B cell (primary cell): ENCODE measurements around the gene CRNKL1. TPM values are rescaled to one million over a fixed set of nuclear protein-coding genes. Genes with fewer than 3 reads are reported as not detected.

Source experiments
- ATAC-seq: fragments of 200-7000 bp; cut with Tn5 transposase; one replicate; pipeline ENCODE4 v1.10.0; 2021; ENCODE audit warnings: low read depth, mild to moderate bottlenecking, moderate number of reproducible peaks, moderate library complexity
- CTCF ChIA-PET: fragments of 350-600 bp; sonication (Branson Sonifier 250); formaldehyde crosslinking; loops from one replicate; lab custom pipeline; 2021; ENCODE audit warnings: antibody characterized with exemption, inconsistent platforms; lab: Charles Lee
- POLR2A ChIA-PET: fragments of 350-600 bp; sonication (Branson Sonifier 250); formaldehyde crosslinking; loops from one replicate; lab custom pipeline; 2021; ENCODE audit warnings: antibody characterized with exemption; lab: Charles Lee
- DNase-seq: peaks from one replicate; pipeline ENCODE4 v3.0.0; 2013
- H2AFZ ChIP-seq: 2 replicates; pipeline ENCODE4 v1.6.1; 2012; ENCODE audit warnings: mild to moderate bottlenecking, low read depth, low read length; ENCODE audit not compliant: insufficient read depth, poor library complexity, severe bottlenecking
- H3K27ac ChIP-seq, 2 donors: 1 replicate in 1 of 2; 2 replicates in 1 of 2; pipeline ENCODE4 v1.5.1; 2012 to 2013; ENCODE audit warnings: low read length in 2 of 2, mild to moderate bottlenecking in 2 of 2, moderate library complexity in 1 of 2
- H3K27me3 ChIP-seq, 4 experiments: fragments of 200-600 bp in 1 of 4; sonication (generic) in 1 of 4; replicated peaks in 1 of 4; 1 replicate in 2 of 4; 2 replicates in 2 of 4; pipeline versions ENCODE4 v1.6.1 to v1.7.0; 2013 to 2016; ENCODE audit warnings: low read length in 3 of 4, mild to moderate bottlenecking in 2 of 4, mixed read lengths in 1 of 4, moderate library complexity in 1 of 4; ENCODE audit not compliant: insufficient read depth in 4 of 4, control insufficient read depth in 3 of 4; ENCODE audit errors: control extremely low read depth in 1 of 4
- H3K36me3 ChIP-seq, 2 experiments: replicated peaks in 1 of 2; 1 replicate in 1 of 2; 2 replicates in 1 of 2; pipeline versions ENCODE4 v1.6.1 to v1.7.1; 2013; ENCODE audit warnings: low read length in 1 of 2; ENCODE audit not compliant: insufficient read depth in 2 of 2, control insufficient read depth in 1 of 2; ENCODE audit errors: control extremely low read depth in 1 of 2, extremely low read depth in 1 of 2
- H3K4me1 ChIP-seq, 2 donors: fragments of 200-600 bp in 1 of 2; sonication (generic) in 1 of 2; 1 replicate in 1 of 2; 2 replicates in 1 of 2; pipeline versions ENCODE4 v1.5.1 to v1.6.1; 2013 to 2017; ENCODE audit warnings: low read length in 2 of 2; ENCODE audit not compliant: control insufficient read depth in 2 of 2, insufficient read depth in 2 of 2
- H3K4me2 ChIP-seq: replicated peaks from 2 replicates; pipeline ENCODE3; 2012; ENCODE audit warnings: mild to moderate bottlenecking, low read depth, low read length; ENCODE audit not compliant: poor library complexity, severe bottlenecking
- H3K4me3 ChIP-seq, 5 experiments: fragments of 200-600 bp in 1 of 5; sonication (generic) in 1 of 5; 1 replicate in 3 of 5; 2 replicates in 2 of 5; pipeline versions ENCODE4 v1.5.1 to v1.7.0; 2011 to 2016; ENCODE audit warnings: low read length in 4 of 5, mild to moderate bottlenecking in 4 of 5, low read depth in 2 of 5, control low read depth in 1 of 5, moderate library complexity in 1 of 5; ENCODE audit not compliant: insufficient read depth in 1 of 5; ENCODE audit errors: control extremely low read depth in 1 of 5, extremely low read depth in 1 of 5
- H3K79me2 ChIP-seq: fragments of 200-600 bp; sonication (generic); one replicate; pipeline ENCODE4 v1.6.0; 2016; ENCODE audit warnings: low read length; ENCODE audit not compliant: control insufficient read depth, insufficient read depth
- H3K9ac ChIP-seq: fragments of 200-600 bp; sonication (generic); 2 replicates; pipeline ENCODE4 v1.6.1; 2017; ENCODE audit warnings: mild to moderate bottlenecking, low read length, moderate library complexity
- H3K9me3 ChIP-seq, 3 donors: one replicate each; pipeline versions ENCODE4 v1.6.1 to v1.7.1; 2013; ENCODE audit warnings: low read length in 2 of 3; ENCODE audit not compliant: control insufficient read depth in 2 of 3, insufficient read depth in 1 of 3; ENCODE audit errors: control extremely low read depth in 1 of 3
- H4K20me1 ChIP-seq: 2 replicates; pipeline ENCODE4 v1.6.0; 2012; ENCODE audit warnings: mild to moderate bottlenecking, low read length; ENCODE audit not compliant: insufficient read depth, control insufficient read depth, poor library complexity, severe bottlenecking
- H3K27ac Mint-ChIP-seq: one replicate; pipeline ENCODE4 v1.8.0; 2021; ENCODE audit warnings: mixed read lengths
- H3K27me3 Mint-ChIP-seq: one replicate; pipeline ENCODE4 v1.8.0; 2021; ENCODE audit warnings: mixed read lengths
- H3K4me1 Mint-ChIP-seq: one replicate; pipeline ENCODE4 v1.8.0; 2021; ENCODE audit warnings: mixed read lengths
- H3K4me3 Mint-ChIP-seq: one replicate; pipeline ENCODE4 v1.8.0; 2021; ENCODE audit warnings: mixed read lengths
- H3K9me3 Mint-ChIP-seq: one replicate; pipeline ENCODE4 v1.8.0; 2022; ENCODE audit warnings: mixed read lengths; ENCODE audit not compliant: insufficient read depth
- CTCF ChIP-seq: fragments of 200-600 bp; IDR thresholded peaks from one replicate; pipeline ENCODE4 v1.8.0; 2022; ENCODE audit warnings: antibody characterized with exemption, mild to moderate bottlenecking
- EZH2 ChIP-seq: IDR thresholded peaks from 2 replicates; pipeline ENCODE4 v1.6.1; 2012; ENCODE audit warnings: borderline replicate concordance, low read depth, mild to moderate bottlenecking, moderate library complexity, low read length; ENCODE audit not compliant: insufficient read depth, poor library complexity, severe bottlenecking
- WGBS: methylation state at CpG from one replicate; pipeline ENCODE4 v1.1.5; 2013; ENCODE audit warnings: missing lambda C conversion rate; ENCODE audit not compliant: insufficient coverage; 5-methylcytosine and 5-hydroxymethylcytosine counted together
- intact Hi-C: fragments of 100-400 bp; cut with micrococcal nuclease; formaldehyde crosslinking; loops from one replicate; pipeline ENCODE4 v1.10.0; 2022
- polyA plus RNA-seq: library from polyadenylated mRNA; depleted of rRNA; stranded (reverse); fragments of >200 nt; gene quantifications from 2 replicates; pipeline ENCODE4 v1.2.3, GENCODE V29; 2012
- total RNA-seq, 2 donors: library from RNA; stranded (reverse); fragments of 120-200 nt in 1 of 2; gene quantifications; 1 replicate in 1 of 2; 2 replicates in 1 of 2; pipeline versions ENCODE4 v1.2.3 to v1.2.4, GENCODE V29; 2013 to 2022

Gene CRNKL1
- total and polyA plus RNA-seq, 2 donors (not counting 1 experiment from before 2014, with no cell fraction given), result 3.9 to 25.5 TPM

- Histone ChIP-seq H3K4me1 (no peaks in the 10 kb centered on the region), H3K36me3 (no peaks in the 10 kb centered on the region), H3K9me3 (no peaks in the 10 kb centered on the region), H3K79me2 (no peaks in the 10 kb centered on the region), H3K27ac (no peak overlapping the region), H2AFZ (no peak overlapping the region), H3K27me3 (peaks cover 0 to 4% (median 0%) of the 10 kb centered on the region in 4 experiments), H3K4me3 (no peak overlapping the region), H4K20me1 (no peaks in the 10 kb centered on the region), H3K4me2 (no peak overlapping the region), H3K9ac (no peak overlapping the region)
- TF ChIP-seq CTCF (no peak), EZH2 (no peak)
- ChIA-PET POLR2A (no interaction called here), CTCF (interaction anchor here (0.9 to 1.2 kb wide), 2 partner anchors 8 to 518 kb away, joined by 5 to 6 read pairs; no protein-coding TSS in a partner anchor)
- no peak for ATAC-seq
- intact Hi-C loops, result no loop called here
- Mint-ChIP-seq H3K9me3 (no peaks in the 10 kb centered on the region), H3K4me1 (no peaks in the 10 kb centered on the region), H3K27ac (no peak overlapping the region), H3K4me3 (no peak overlapping the region), H3K27me3 (peaks cover 19% of the 10 kb centered on the region)
- no peak for DNase-seq
- 87% methylated on average over 7 of the region's 9 CpGs for WGBS
Observed at GRCh38 chr20:20076297-20077065, 24.2 kb upstream of the CRNKL1 start.

DNA sequence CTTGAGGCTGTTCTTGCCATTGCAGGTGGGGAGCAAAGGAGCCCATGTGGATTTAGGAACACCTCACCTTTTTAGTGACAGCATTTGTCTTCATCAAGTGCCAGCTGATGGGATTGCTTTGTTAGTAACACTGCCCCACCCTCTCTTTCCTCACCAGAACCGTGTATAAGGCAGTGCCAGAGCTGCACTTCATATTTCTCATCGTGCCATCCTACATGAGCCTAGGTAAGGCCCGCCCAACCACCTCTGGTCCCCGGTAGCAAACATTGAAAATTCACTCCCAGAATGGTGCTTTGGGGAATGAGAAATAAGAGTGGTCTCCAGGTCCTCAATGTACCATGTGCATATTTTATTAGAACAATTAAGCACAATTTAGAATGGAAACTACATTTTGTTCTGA, 22.8 kb upstream of the CRNKL1 start:
- ChIA-PET POLR2A (no interaction called here), CTCF (interaction anchor here (0.9 kb wide), 1 partner anchor 10 kb away, joined by 5 read pairs; no protein-coding TSS in a partner anchor)
- ATAC-seq, result no peak

More for the DNA sequence above, 22.8 kb upstream of the CRNKL1 start:
- WGBS, result no CpG with 5 or more reads among the region's 4 CpGs
- Histone ChIP-seq H3K4me2 (no peak overlapping the region), H4K20me1 (no peaks in the 10 kb centered on the region), H3K4me1 (no peaks in the 10 kb centered on the region), H3K9me3 (no peaks in the 10 kb centered on the region), H2AFZ (no peak overlapping the region), H3K79me2 (no peaks in the 10 kb centered on the region), H3K4me3 (no peak overlapping the region), H3K27me3 (peaks cover 0 to 4% (median 0%) of the 10 kb centered on the region in 4 experiments), H3K36me3 (no peaks in the 10 kb centered on the region), H3K27ac (no peak overlapping the region), H3K9ac (no peak overlapping the region)
- Mint-ChIP-seq H3K9me3 (no peaks in the 10 kb centered on the region), H3K27me3 (peaks cover 23% of the 10 kb centered on the region), H3K27ac (no peak overlapping the region), H3K4me1 (no peaks in the 10 kb centered on the region), H3K4me3 (no peak overlapping the region)
- TF ChIP-seq EZH2, result no peak
- TF ChIP-seq CTCF, result no peak
- DNase-seq, result no peak
- intact Hi-C loops, result no loop called here
